Stimulated activated CD4-positive, alpha-beta T cell treated with anti-CD3 and anti-CD28 coated beads, Interleukin-1b, Interleukin-23, amount 100 ng/mL, for 1 hour (primary cell): Measurements from ENCODE around the gene CD86.

Source experiments
- DNase-seq, 2 donors: peaks; one replicate each; pipeline ENCODE4 v3.0.0-alpha.2; 2020; ENCODE audit warnings: low read depth in 2 of 2

Gene CD86

GRCh38 chr3:122060040-122060698 lies 5.0 kb downstream of the CD86 start:
- no peak for DNase-seq

DNA sequence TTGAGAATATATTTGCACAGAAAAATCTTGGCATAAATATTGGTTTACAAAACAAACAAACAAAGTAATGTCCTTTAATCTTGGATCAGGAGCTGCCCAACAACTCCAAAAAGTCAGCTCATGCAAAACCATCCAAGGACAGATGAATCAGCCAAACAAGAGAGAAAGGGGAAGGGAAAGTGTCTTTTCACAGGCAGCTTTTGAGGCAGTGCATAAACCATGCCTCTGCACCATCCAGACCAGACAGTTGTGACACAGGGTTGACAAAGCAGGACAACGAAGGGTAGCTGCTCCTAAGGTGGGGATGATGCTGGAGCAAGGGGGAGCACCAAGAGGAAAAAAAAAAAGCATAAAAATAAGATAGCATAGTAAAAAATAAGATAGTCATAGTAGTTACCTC lies 8.7 kb downstream of the CD86 start:
- DNase-seq: no peak

DNA sequence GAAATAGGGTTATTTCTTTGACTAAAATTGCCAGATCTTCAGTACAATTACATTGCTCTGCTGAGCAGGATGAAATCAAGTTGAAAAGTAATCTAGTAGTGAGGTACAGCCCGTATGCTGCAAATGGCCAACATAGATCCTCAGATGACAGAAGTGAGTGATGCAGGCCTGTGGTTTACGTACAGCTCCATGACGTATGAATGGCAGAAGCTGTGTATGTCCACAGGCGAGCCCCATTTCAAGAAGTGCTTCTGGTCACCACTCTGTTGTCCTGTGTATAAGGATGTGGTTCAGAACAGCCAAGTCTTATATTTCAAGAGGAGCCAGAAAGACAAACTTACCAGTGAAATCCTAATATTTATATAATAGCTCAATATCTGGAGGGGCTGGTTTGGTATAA lies 9.2 kb downstream of the CD86 start:
- DNase-seq: no peak

DNA sequence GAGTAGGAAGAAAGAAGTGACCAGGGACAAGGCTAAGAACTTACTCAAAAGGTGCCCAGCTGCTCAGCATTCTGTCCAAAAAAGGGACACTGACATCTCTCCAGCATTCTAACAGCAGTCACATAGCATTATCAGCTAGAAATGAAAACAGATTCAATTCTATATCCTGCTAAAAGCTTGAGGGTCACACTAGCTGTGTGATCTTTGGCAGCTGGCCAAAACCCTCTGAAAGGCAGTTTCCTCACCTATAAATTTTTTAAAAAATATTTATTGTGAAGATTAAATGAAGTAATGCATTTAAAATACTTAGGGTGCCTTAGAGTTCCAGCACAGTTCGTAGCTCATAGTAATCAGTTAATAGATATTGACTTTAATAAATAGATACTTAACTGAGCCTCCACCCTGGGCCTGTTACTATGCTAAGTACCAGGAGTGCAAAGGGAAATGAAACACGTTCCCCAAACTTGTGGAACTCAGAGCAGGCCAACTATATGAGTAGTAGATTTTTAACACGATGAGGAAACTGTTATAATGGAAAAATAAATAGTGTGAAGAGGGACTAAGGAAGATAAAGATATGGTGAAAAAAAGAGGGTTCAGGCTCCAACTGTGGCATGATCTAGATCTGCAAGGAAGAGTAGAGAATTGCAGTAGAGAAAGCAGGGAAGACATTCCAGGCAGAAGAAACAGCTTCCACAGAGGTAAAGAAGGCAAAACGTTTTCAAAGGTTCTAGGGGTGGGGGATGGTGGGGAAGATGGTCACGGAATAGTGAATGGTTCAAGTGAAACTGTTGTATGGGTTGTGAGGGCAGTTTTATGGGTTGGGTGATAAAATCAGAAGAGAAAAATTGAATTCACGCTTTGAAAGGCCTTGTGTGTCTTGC lies 11.4 kb downstream of the CD86 start:
- DNase-seq: no peak

DNA sequence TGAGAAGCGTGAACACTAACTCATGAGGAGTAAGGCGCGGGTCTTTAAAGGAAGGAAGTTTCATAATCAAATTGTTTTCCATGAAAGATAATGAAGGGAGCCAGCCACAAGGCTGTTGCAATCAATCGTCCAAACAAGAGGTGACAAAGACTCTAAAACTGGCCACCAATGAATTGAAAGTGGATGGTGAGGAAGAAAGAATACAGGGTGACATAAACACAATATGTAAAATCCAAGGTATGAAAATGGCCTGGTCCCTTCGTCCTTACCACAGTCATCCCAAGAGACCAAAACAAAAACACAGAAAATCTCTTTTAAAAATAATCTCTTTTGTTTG lies 12.0 kb downstream of the CD86 start:
- DNase-seq: no peak

- no peak for DNase-seq
Measured at GRCh38 chr3:122067588-122068240, 12.6 kb downstream of the CD86 start.

- DNase-seq: no peak
Measured at GRCh38 chr3:122074621-122075265, 19.6 kb downstream of the CD86 start.

DNA sequence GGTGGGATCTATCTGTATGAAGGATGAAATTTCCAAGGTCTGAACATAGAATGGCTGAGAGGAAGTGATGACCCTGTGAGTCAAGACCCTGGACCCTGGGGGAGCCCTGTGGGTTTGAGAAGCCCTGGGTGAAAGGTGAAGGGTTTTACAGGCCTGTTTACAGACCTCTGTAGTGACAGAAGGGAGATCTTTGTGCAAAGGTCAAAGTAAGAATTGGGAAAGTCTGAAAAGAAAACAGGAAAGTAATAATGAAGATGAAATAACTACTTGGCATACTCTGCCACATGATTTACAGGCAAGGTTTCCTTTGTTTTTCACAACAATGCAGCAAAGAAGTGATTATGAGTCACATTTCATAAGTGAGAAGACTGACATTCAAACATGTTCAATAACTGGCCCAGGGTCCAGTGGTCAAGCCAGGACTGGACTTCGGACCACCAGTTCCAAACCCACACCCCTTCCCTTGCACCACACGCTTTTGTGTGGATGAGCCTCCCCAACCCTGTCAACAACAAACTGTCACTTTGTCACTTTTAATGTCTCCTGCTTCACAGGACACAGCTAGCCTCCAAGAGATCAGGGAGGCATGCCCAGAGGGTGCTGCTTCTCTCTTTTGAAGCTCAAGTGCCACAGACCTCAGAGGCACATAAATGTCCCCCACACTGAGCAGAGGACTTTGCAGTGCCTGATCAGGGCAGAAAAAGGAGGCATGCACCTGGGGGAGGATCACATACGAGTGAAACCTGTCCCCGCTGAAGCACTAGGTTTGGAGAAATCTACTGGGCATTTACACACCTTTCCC lies 21.5 kb downstream of the CD86 start:
- DNase-seq: no peak

DNA sequence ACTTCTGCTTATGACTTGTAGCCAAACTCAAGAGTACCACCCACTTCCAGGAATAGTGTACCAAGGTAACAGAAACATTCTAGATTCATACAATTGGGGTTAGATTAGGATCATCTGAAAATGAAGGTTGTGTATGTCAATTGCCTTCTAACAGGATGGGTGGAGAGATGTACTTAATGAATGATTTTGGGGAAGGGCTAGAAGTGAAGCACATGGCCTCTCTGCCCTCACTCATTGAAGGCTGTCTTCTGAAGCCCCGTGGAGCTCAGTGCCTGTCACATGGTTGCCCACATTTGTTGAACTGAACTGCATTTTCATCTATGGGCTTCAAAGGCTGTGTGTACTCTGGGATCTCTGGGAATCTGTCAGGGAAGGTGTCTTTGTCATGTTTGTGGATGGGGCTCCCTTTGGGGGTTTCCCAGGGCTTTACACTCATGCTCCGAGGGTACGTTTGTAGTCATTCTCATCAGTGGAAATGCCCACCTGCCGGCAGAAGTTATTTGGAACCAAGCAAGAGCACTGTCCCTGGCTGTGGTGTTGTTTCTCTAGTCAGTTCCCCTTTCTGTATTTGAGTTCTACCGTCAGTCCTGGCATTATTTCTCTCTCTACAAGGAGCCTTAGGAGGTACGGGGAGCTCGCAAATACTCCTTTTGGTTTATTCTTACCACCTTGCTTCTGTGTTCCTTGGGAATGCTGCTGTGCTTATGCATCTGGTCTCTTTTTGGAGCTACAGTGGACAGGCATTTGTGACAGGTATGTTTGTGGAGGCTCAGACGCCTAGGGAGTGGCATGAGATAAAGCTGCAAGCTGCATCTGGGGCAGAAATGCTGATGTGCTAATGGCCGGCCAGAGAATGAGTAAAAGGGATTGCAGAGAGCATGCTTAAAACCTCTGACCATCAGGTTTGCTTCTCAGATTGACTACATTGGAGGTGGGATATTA lies 22.4 kb downstream of the CD86 start:
- no peak for DNase-seq

- no peak for DNase-seq
Measured at GRCh38 chr3:122078235-122078935, 23.2 kb downstream of the CD86 start.

GRCh38 chr3:122079524-122080206 lies 24.5 kb downstream of the CD86 start:
- DNase-seq: no peak

- no peak for DNase-seq
Measured at GRCh38 chr3:122080207-122080587, 25.0 kb downstream of the CD86 start.

GRCh38 chr3:122081543-122082247 lies 26.5 kb downstream of the CD86 start:
- no peak for DNase-seq

DNA sequence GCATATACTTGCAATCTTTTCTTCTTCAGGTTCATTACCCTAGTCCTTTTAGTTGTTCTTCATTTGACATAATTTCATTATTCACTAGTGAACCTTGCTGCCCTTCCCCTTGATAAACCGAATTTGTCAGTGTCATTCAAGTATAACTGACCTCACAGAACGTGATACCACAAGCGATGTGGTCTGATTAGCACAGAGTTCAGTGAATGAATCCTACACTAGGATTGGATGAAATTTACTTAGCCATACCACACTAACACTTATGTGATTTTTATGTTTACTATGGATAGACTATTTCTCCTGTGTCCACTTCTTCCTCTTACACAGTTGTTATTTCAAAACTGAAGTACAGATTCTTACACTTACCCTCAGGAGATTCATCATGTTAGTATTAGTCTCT lies 27.2 kb downstream of the CD86 start:
- DNase-seq: no peak

- DNase-seq: no peak
Measured at GRCh38 chr3:122084799-122085198, 29.6 kb downstream of the CD86 start.

GRCh38 chr3:122085673-122086072 lies 30.5 kb downstream of the CD86 start:
- no peak for DNase-seq

GRCh38 chr3:122088531-122088930 lies 33.4 kb downstream of the CD86 start:
- no peak for DNase-seq

DNA sequence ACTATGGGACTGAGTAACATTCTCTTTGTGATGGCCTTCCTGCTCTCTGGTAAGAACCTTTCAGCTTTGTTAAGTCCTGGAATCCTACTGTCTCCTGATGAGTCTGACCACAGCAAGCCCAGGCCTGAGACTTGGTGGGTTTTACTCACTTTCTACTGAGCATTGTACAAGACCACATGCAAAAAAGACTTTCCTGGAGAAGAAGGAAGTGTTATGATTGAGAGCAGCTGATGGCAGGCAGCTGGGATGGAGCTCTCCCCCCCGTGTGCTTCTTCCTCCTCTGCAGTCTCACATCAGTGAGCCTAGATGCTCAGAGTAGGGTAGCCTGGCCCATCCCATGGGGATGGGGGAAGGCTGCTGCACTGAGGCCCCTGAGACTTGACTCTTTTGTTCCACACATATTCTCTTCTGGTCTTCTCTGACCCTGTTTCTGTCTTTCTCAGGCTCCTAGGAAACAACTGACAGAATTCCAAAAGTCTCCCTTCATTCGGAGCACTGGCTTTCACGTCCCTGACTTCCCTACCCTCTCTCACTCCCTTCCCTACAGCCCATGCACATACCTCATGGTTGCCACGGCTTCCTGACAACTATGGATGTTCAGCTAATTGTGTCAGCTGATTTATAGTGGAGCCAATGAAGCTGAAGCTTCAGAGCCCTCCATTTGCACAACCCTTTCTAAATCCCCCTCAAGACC lies 36.6 kb downstream of the CD86 start:
- no peak for DNase-seq
